Stimulated activated CD4-positive, alpha-beta T cell treated with anti-CD3 and anti-CD28 coated beads, Interleukin-1b, Interleukin-23, amount 100 ng/mL, for 4 hours (primary cell): ENCODE results near the gene C1QTNF3.
"Not testable (repeated sequence)": the region's sequence is repeated elsewhere in the genome, so short reads cannot be mapped to it uniquely, and the experiment has no call there.

Experiments
- DNase-seq, 2 donors: peaks; one replicate each; pipeline ENCODE4 v3.0.0-alpha.2; 2020; ENCODE audit warnings: low read depth in 2 of 2

Gene C1QTNF3

GRCh38 chr5:34051374-34051980 lies 8.5 kb upstream of the C1QTNF3 start:
- no peak for DNase-seq

- DNase-seq, result no peak
These were observed 5.0 kb upstream of the C1QTNF3 start for GRCh38 chr5:34047774-34048572.

- DNase-seq, result no peak
These were observed 4.1 kb upstream of the C1QTNF3 start for GRCh38 chr5:34047143-34047542.

GRCh38 chr5:34045996-34046395 lies 3.0 kb upstream of the C1QTNF3 start:
- no peak for DNase-seq

GRCh38 chr5:34045023-34045422 lies 2.0 kb upstream of the C1QTNF3 start:
- no peak for DNase-seq

GRCh38 chr5:34042321-34042720 lies 692 bp downstream of the C1QTNF3 start:
- no peak for DNase-seq

- DNase-seq, result no peak
These were observed 1.6 kb downstream of the C1QTNF3 start for GRCh38 chr5:34041247-34041972.

GRCh38 chr5:34040472-34040871 lies 2.5 kb downstream of the C1QTNF3 start:
- no peak for DNase-seq

GRCh38 chr5:34039398-34040157 lies 3.4 kb downstream of the C1QTNF3 start:
- no peak for DNase-seq

- no peak for DNase-seq
These were observed 4.2 kb downstream of the C1QTNF3 start for GRCh38 chr5:34038838-34039237.

- DNase-seq, result no peak
These were observed 4.6 kb downstream of the C1QTNF3 start for GRCh38 chr5:34038390-34038789.

- DNase-seq, result no peak
These were observed 5.3 kb downstream of the C1QTNF3 start for GRCh38 chr5:34037726-34038125.

GRCh38 chr5:34035756-34036155 lies 7.3 kb downstream of the C1QTNF3 start:
- DNase-seq, result no peak

GRCh38 chr5:34034534-34035327 lies 8.3 kb downstream of the C1QTNF3 start:
- no peak for DNase-seq

- DNase-seq, result no peak
These were observed 11.0 kb downstream of the C1QTNF3 start for GRCh38 chr5:34031966-34032365.

- DNase-seq, result no peak
These were observed 11.9 kb downstream of the C1QTNF3 start for GRCh38 chr5:34031117-34031516.

GRCh38 chr5:34030585-34030984 lies 12.4 kb downstream of the C1QTNF3 start:
- DNase-seq, result not testable (repeated sequence)

- no peak for DNase-seq
These were observed 13.0 kb downstream of the C1QTNF3 start for GRCh38 chr5:34030048-34030447.

- no peak for DNase-seq
These were observed 14.7 kb downstream of the C1QTNF3 start for GRCh38 chr5:34028349-34028748.

- DNase-seq, result no peak
These were observed 16.8 kb downstream of the C1QTNF3 start for GRCh38 chr5:34026089-34026761.
